Activated naive CD4-positive, alpha-beta T cell treated with anti-CD3 and anti-CD28 coated beads, Interleukin-2, amount 10 ng/mL, durations not matched to agents 7 days and 5 days (primary cell): ENCODE data around the gene C1QB.

ENCODE experiments used
- CTCF ChIA-PET: fragments of 350-600 bp; sonication (Branson Sonifier 250); formaldehyde crosslinking; loops from one replicate; lab custom pipeline; 2021; ENCODE audit warnings: antibody characterized with exemption; lab: Charles Lee
- DNase-seq: peaks from one replicate; pipeline ENCODE4 v3.0.0-alpha.2; 2020
- H3K27ac Mint-ChIP-seq: one replicate; pipeline ENCODE4 v1.8.0; 2021; ENCODE audit warnings: mild to moderate bottlenecking, moderate library complexity, mixed read lengths
- H3K27me3 Mint-ChIP-seq: one replicate; pipeline ENCODE4 v1.8.0; 2021; ENCODE audit warnings: mild to moderate bottlenecking, mixed read lengths
- H3K36me3 Mint-ChIP-seq: one replicate; pipeline ENCODE4 v1.8.0; 2021; ENCODE audit warnings: mixed read lengths
- H3K4me1 Mint-ChIP-seq: one replicate; pipeline ENCODE4 v1.8.0; 2021; ENCODE audit warnings: mixed read lengths
- H3K4me3 Mint-ChIP-seq: one replicate; pipeline ENCODE4 v1.8.0; 2021; ENCODE audit warnings: mild to moderate bottlenecking, moderate library complexity, mixed read lengths
- H3K9me3 Mint-ChIP-seq: one replicate; pipeline ENCODE4 v1.8.0; 2021; ENCODE audit warnings: mixed read lengths

The C1QB gene

DNA sequence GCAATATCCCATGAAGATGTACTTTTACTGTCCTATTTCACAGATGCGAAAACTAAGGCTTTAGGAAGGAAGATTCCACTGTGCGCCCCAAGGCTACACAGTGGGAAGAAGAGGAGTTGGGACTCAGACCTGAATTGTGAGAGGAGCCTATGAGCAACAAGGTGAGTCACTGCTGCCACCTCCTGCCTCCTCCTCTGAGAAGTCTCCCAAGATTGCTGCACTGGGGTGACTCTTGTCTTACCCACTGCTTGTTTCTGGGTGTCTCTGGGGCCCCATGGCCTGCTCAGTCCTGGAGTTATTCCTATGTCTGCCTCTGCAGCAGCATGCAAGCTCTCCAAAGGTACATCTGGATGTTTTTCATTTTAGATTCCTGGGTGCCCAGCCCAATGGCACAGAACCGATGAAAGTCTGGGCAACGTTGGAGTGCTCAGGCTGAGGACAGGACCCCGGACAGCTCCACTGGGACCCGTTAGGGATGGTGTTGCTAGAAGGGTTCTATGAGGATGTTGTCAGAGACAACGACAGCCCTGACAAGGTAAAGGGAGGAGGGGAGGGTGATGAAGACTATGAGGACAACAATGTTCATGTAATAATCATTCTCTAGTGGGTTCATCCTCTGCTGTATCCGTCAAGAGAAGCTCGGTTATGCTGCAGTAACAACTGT, 27.6 kb upstream of the C1QB start:
- Mint-ChIP-seq H3K36me3 (no peaks in the 10 kb centered on the region), H3K9me3 (no peaks in the 10 kb centered on the region), H3K27ac (no peak overlapping the region), H3K4me1 (no peaks in the 10 kb centered on the region), H3K4me3 (no peak overlapping the region), H3K27me3 (peaks cover 41% of the 10 kb centered on the region)
- no peak for DNase-seq
- CTCF ChIA-PET = no interaction called here

DNA sequence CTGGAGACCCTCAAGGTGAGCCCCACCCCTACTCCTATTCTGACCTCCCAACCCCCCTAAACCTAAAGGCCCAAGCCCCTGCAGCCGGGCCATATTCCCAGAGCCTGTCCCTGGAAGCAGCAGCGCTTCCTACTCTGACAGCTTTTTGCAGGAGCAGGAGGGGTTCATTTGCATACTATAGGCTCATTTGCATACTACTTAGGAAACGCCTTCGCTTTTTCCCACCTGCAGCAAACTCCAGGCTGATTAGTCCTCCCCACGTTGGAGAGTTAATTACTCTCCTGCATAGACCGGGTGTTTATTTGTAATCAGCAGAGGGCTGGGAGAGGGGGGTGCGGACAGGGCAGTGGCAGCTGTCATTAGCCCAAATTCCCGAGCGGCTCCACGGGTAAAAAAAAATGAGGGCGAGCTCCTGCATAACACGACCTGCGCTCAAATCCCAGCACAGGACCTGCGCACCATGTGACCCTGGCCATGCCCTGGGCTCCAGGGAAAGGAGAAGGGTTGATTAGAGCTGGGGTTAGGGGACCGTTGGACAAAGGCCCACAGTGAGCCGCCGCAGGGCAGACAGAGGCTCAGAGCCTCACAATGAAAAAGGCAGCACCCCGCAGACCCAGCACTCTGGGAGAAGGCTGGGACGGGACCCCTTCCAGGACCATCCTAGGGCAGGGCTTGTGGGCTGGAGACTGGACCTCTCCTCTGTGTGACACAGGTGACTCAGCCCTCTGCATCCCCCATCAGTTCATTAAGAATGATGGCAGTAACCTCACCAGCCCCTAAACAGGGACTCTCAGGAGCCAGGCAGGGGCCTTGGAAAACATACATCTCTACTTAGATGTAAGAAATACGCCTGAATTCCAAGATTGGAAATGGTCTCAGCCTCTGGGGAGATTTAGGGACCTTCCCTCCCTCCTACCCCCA, 26.5 kb upstream of the C1QB start:
- CTCF ChIA-PET = interaction anchor here (0.6 kb wide), 1 partner anchor 1115 kb away, joined by 3 read pairs; no protein-coding TSS in a partner anchor
- no peaks in the 10 kb centered on the region for H3K36me3 Mint-ChIP-seq
- no peak overlapping the region for H3K4me3 Mint-ChIP-seq
- H3K4me1 Mint-ChIP-seq = no peaks in the 10 kb centered on the region
- no peak overlapping the region for H3K27ac Mint-ChIP-seq
- H3K27me3 Mint-ChIP-seq = peaks cover 45% of the 10 kb centered on the region
- no peaks in the 10 kb centered on the region for H3K9me3 Mint-ChIP-seq
- DNase-seq = no peak

DNA sequence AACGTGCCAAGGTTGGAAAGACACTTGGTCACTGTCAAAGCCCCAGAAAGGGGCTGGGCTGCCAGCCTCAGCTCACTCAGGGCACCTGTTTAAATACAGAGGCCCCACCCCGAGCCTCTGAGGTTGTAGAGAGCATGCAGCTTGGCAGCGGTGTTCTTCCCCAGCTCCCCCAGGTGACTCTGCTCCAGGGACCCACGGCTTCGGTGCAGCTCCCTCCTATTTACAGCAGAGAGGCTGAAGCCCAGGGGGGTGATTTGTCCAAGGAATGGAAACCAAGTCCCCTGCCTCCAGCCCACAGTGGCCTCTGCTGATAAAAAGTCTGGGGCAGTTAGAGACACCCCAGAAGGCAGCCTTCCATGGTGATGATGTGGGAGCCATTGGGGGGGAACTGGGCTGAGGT, 25.7 kb upstream of the C1QB start:
- H3K27me3 Mint-ChIP-seq = peaks cover 42% of the 10 kb centered on the region
- H3K4me3 Mint-ChIP-seq = no peak overlapping the region
- H3K4me1 Mint-ChIP-seq = no peaks in the 10 kb centered on the region
- H3K9me3 Mint-ChIP-seq = no peaks in the 10 kb centered on the region
- no peak overlapping the region for H3K27ac Mint-ChIP-seq
- no peak for DNase-seq
- H3K36me3 Mint-ChIP-seq = no peaks in the 10 kb centered on the region
- CTCF ChIA-PET = no interaction called here

DNA sequence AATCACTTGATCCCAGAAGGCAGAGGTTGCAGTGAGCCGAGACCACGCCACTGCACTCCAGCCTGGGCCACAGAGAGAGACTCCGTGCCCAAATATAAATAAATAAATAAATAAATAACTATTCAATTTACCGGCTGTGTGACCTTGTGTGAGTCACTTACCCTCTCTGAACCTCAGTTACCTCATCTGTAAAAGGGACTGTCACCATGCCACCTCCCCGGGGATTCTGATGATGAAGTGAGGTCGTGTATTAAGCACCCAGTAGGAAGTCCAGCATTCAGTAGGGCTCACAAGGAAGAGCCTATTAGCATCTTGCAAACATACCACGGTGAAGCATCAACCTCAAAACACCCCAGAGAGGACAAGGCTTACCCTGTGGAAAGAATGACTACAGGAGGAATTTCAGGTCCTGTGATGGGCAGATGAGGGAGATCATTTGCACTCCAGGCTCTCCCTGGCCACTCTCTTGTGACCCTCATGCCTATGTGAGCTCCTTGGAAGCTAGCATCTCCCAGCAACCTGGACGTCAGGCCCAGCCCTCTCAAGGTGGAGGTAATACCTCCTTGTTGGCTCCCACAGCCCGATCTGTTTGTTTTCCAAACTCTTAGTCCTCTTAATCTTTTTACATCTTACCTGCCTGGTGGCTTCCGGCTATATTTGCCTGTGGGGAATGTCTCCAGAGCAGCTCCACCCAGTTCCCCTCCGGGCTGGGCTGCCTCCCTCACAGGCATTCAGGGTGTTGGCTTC, 24.2 kb upstream of the C1QB start:
- CTCF ChIA-PET = no interaction called here
- no peaks in the 10 kb centered on the region for H3K9me3 Mint-ChIP-seq
- no peaks in the 10 kb centered on the region for H3K4me1 Mint-ChIP-seq
- DNase-seq = no peak
- no peak overlapping the region for H3K27ac Mint-ChIP-seq
- H3K36me3 Mint-ChIP-seq = no peaks in the 10 kb centered on the region
- H3K27me3 Mint-ChIP-seq = peaks cover 57% of the 10 kb centered on the region
- no peak overlapping the region for H3K4me3 Mint-ChIP-seq

DNA sequence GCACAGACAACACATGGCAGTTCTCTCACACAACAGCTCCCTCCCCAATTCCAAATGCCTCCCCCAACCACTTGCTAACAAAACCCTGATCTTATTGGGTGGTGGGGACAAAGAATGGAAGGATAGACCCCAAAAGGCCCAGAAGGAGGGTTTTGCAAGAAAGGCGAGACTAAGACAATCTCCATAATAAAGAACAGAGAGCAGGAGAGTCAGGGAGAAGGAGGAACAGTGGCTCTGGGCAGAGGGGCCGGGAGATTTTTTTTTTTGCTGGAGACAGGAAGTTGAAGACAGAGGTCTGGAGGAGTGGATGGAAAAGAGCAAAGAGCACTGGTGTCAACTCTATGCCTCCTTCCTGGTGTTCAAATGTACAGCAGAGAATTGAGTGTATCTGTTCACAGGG, 23.1 kb upstream of the C1QB start:
- no peaks in the 10 kb centered on the region for H3K9me3 Mint-ChIP-seq
- H3K27me3 Mint-ChIP-seq = peaks cover 59% of the 10 kb centered on the region
- no peaks in the 10 kb centered on the region for H3K4me1 Mint-ChIP-seq
- no peaks in the 10 kb centered on the region for H3K36me3 Mint-ChIP-seq
- no peak for DNase-seq
- CTCF ChIA-PET = no interaction called here
- no peak overlapping the region for H3K27ac Mint-ChIP-seq
- H3K4me3 Mint-ChIP-seq = no peak overlapping the region

DNA sequence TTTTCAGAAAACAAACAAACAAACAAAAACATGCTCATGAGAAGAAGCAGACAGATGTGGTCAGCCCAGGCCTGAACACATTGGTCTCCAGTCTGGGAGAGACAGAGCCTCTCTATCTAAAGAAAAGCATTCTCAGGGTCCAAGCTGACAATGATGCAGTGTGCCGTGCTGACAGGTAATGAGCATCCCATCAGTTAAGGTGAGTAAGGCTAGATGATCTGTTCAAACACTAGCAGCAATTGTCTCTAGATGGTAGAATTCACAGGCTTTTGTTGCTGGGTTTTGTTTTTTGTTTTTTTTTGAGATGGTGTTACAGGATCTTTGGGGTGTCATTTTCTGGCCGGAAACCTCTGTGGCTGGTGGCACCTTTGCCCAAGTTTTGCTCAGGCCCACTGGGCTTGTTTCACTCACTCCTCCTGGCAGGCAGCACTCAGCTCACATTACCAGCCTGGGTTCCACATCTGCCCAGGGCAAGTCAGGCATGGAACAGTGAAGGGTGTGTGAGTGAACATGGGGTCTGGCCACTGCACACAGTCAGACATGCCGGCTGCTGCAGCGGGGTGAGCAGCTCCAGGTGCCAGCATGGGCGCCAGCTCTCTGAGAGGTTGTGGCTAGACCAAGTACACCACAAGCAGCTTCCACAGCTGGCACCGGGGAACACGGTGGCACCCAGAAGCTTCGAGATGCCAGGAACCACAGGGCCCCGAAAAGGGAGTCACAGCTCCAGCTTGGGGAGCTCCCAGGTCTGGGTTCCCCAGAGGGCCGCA, 19.2 kb upstream of the C1QB start:
- Mint-ChIP-seq H3K36me3 (no peaks in the 10 kb centered on the region), H3K9me3 (no peaks in the 10 kb centered on the region)

DNA sequence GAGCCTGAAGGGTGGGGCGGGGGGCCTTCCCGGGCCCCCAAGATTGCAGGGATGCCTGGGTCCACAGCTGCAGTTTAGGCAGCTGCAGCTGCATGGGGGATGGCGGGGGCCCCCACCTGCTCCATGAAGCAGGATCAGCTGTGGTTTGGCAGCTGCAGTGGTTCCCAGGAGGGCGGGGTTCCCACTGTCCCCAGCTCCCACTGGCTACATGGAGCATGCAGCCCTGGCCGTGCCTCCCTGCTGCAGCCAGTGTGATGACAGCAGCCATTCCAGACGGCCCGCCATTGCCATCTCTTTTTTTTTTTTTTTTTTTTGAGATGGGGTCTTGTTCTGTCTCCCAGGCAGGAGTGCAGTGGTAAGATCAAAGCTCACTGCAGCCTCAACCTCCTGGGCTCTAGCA, 17.6 kb upstream of the C1QB start:
- Mint-ChIP-seq H3K4me3 (no peak overlapping the region), H3K36me3 (no peaks in the 10 kb centered on the region), H3K27me3 (peaks cover 24% of the 10 kb centered on the region), H3K9me3 (no peaks in the 10 kb centered on the region), H3K27ac (no peak overlapping the region), H3K4me1 (no peaks in the 10 kb centered on the region)
- CTCF ChIA-PET = no interaction called here
- no peak for DNase-seq

More for the DNA sequence above, 19.2 kb upstream of the C1QB start:
- no peak overlapping the region for H3K27ac Mint-ChIP-seq
- peaks cover 33% of the 10 kb centered on the region for H3K27me3 Mint-ChIP-seq
- CTCF ChIA-PET = no interaction called here
- no peak overlapping the region for H3K4me3 Mint-ChIP-seq
- no peaks in the 10 kb centered on the region for H3K4me1 Mint-ChIP-seq
- no peak for DNase-seq

DNA sequence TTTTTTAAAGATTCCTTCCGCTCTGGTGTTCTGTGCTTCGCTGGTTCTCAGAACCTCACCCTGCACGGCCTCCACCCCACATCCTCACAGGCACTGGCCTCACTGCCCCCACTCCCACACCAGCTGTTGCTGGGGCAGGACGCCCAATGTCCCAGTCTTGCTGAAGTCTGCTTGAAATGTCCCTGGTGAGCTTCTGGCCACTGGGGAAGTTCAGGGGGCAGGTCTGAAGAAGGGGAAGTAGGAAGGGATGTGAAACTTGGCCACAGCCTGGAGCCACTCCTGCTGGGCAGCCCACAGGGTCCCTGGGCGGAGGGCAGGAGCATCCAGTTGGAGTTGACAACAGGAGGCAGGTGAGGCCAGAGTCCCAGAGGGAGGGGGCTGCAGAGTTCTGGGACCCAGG, 16.7 kb upstream of the C1QB start, which contains the start of gene C1QA:
Gene C1QA, plus strand, starts transcription at position 276 of the 400 bp plus-strand sequence. CDS start 989 bp downstream, outside the sequence.
- CTCF ChIA-PET = no interaction called here
- DNase-seq = no peak
- H3K27ac Mint-ChIP-seq = no peak within 1 kb of the TSS

DNA sequence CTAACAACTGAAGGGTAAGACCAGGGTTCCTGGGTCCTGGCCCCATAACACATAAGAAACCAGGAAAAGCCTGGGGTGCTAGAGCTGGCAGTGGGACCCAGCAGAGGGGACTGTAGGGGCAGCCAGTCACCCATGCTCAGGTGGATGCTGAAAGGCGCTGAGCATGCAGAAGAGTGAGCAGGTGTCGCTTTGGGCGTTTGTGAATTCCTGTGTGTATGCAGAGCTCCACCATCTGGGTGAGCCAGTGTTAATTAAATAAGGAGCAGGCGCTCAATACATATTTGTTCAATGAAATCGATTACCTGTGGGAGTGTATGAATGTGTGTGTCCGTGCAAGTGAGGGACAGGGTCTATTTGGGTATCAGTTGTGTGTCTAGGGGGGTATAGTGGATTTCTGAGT, 16.1 kb upstream of the C1QB start:
- DNase-seq = no peak
- no peak overlapping the region for H3K4me3 Mint-ChIP-seq
- CTCF ChIA-PET = no interaction called here
- H3K36me3 Mint-ChIP-seq = no peaks in the 10 kb centered on the region
- no peaks in the 10 kb centered on the region for H3K9me3 Mint-ChIP-seq
- no peak overlapping the region for H3K27ac Mint-ChIP-seq
- peaks cover 20% of the 10 kb centered on the region for H3K27me3 Mint-ChIP-seq
- no peaks in the 10 kb centered on the region for H3K4me1 Mint-ChIP-seq

More for the DNA sequence above, 16.7 kb upstream of the C1QB start, which contains the start of gene C1QA:
- no peaks in the 10 kb centered on the region for H3K4me1 Mint-ChIP-seq
- no peaks in the 10 kb centered on the region for H3K36me3 Mint-ChIP-seq
- H3K9me3 Mint-ChIP-seq = no peaks in the 10 kb centered on the region
- H3K4me3 Mint-ChIP-seq = no peak within 1 kb of the TSS
- H3K27me3 Mint-ChIP-seq = peaks cover 20% of the 10 kb centered on the region

DNA sequence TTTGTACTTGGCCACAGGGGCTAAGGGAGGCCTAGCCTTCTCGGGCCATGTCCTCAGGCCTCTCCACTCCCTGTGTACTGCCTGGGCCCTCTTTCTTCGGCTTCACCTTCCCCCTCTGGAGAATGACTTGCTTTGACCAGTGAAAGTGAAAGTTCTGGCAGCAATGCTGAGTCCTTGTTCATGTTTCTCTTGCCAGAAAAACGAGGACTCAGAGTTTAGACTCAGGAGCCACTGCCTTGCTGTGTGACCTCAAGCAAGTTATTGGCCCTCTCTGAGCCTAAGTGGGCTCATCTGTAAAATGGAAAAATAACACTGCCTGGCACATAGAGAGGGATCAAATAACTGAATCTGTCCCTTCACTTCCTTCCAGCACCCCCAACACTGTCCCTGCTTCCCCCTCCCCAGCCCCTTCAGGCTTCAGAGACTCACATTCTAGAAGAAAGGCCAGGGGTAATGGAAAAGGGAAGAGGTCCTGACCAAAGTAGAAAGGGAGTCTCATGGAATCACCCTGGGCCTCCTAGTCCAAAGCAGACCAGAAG, 15.1 kb upstream of the C1QB start:
- Mint-ChIP-seq H3K4me1 (no peaks in the 10 kb centered on the region), H3K27ac (no peak overlapping the region), H3K36me3 (no peaks in the 10 kb centered on the region), H3K4me3 (no peak overlapping the region), H3K9me3 (no peaks in the 10 kb centered on the region), H3K27me3 (peaks cover 11% of the 10 kb centered on the region)
- DNase-seq = no peak
- CTCF ChIA-PET = no interaction called here

DNA sequence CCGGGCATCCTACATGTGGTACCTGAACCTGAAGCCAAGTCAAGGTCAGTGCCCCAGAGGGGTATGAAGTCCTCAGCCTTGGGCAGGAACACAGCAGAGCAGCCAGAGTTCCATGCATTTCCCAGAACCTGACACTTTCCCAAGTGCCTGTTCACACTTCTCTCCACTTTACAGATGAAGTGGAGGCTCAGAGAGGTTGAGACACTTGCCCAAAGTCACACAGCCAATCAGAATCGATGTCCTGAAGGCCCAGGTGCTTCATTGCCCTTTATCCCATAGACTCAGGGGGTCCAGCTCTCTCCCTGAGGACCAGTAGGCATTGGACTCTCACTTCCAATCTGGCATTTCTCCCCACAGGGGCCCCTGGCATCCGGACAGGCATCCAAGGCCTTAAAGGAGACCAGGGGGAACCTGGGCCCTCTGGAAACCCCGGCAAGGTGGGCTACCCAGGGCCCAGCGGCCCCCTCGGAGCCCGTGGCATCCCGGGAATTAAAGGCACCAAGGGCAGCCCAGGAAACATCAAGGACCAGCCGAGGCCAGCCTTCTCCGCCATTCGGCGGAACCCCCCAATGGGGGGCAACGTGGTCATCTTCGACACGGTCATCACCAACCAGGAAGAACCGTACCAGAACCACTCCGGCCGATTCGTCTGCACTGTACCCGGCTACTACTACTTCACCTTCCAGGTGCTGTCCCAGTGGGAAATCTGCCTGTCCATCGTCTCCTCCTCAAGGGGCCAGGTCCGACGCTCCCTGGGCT, 14.4 kb upstream of the C1QB start:
- Mint-ChIP-seq H3K4me3 (no peak overlapping the region), H3K27me3 (peaks cover 4% of the 10 kb centered on the region), H3K36me3 (no peaks in the 10 kb centered on the region), H3K4me1 (no peaks in the 10 kb centered on the region), H3K27ac (no peak overlapping the region), H3K9me3 (no peaks in the 10 kb centered on the region)
- CTCF ChIA-PET = interaction anchor here (0.6 to 1.1 kb wide), 2 partner anchors 34 to 222 kb away, joined by 3 to 4 read pairs; no protein-coding TSS in a partner anchor
- no peak for DNase-seq

DNA sequence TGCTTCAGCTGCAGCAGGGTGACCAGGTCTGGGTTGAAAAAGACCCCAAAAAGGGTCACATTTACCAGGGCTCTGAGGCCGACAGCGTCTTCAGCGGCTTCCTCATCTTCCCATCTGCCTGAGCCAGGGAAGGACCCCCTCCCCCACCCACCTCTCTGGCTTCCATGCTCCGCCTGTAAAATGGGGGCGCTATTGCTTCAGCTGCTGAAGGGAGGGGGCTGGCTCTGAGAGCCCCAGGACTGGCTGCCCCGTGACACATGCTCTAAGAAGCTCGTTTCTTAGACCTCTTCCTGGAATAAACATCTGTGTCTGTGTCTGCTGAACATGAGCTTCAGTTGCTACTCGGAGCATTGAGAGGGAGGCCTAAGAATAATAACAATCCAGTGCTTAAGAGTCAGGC, 13.8 kb upstream of the C1QB start:
- DNase-seq = no peak
- no peak overlapping the region for H3K27ac Mint-ChIP-seq
- H3K4me1 Mint-ChIP-seq = no peaks in the 10 kb centered on the region
- H3K27me3 Mint-ChIP-seq = no peaks in the 10 kb centered on the region
- H3K36me3 Mint-ChIP-seq = no peaks in the 10 kb centered on the region
- H3K9me3 Mint-ChIP-seq = no peaks in the 10 kb centered on the region
- no peak overlapping the region for H3K4me3 Mint-ChIP-seq
- CTCF ChIA-PET = interaction anchor here (0.6 to 1.1 kb wide), 2 partner anchors 34 to 223 kb away, joined by 3 to 4 read pairs; no protein-coding TSS in a partner anchor

DNA sequence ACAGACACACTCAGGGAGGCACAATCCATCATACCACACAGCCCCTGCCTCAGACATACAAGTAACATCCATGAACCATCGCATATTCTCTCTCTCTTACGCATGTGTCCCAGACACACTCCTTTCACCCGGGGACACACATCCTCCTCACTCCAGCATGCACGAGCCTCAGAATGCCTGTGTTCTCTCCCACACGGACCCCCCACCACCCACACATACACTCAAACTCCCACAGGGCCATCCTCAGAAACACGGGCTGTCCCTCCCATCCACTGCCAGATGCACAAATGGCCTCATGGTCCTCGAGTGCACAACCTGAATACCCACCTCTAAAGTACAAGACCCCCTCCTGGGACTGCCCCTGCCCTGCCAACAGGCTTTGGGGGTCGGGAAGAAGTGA, 11.8 kb upstream of the C1QB start:
- Mint-ChIP-seq H3K9me3 (no peaks in the 10 kb centered on the region), H3K4me3 (no peak overlapping the region), H3K27ac (no peak overlapping the region), H3K36me3 (no peaks in the 10 kb centered on the region), H3K4me1 (no peaks in the 10 kb centered on the region), H3K27me3 (peaks cover 5% of the 10 kb centered on the region)
- no peak for DNase-seq
- CTCF ChIA-PET = interaction anchor here (1.0 to 5.5 kb wide), 5 partner anchors 14 to 221 kb away, joined by 3 to 30 read pairs (median 4); no protein-coding TSS in a partner anchor
